ENCODE measurements around the gene TXNL4A.

TXNL4A gene

DNA sequence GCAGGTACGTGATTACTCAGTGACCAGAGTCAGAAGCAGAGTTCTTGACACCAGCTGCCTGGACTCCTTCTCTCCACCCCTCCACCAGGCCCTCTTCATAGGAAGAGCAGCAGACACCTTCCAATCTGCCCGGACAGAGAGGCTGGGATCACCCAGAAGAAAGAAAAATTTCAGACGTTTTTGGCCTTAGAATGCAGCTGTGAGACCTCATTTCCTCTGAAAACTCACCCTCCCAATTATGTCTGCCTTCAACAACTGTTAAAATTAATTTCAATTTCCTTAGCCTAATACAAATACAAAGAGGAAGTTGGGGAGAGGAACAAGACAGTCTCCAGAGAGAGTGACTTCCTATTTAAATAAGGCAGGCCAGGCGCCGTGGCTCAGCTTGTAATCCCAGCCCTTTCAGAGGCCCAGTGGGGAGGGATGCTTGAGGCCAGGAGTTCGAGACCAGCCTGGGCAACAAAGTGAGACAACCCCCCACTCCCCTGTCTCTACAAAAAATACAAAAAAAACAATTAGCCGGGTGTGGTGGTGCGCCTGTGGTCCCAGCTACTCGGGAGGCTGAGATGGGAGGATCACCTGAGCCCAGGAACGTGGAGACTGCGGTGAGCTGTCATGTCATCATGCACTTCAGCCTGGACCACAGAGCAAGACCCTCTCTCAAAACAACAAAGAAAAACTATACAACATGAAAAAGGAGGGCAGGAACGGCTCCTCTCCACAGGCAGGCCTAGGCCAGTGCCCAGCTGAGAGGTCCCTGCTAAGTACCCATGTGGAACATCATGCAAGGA lies 38.5 kb downstream of the TXNL4A start:
- no peaks in the 10 kb centered on the region for H3K9me3 Mint-ChIP-seq
- no peaks in the 10 kb centered on the region for H3K27me3 Mint-ChIP-seq
- peak overlapping the region; percentile 88 for H3K4me3 Mint-ChIP-seq
- peaks cover 4% of the 10 kb centered on the region for H3K36me3 Mint-ChIP-seq
- peak overlapping the region; percentile 76 for H3K27ac Mint-ChIP-seq
- peaks cover 45% of the 10 kb centered on the region for H3K4me1 Mint-ChIP-seq

DNA sequence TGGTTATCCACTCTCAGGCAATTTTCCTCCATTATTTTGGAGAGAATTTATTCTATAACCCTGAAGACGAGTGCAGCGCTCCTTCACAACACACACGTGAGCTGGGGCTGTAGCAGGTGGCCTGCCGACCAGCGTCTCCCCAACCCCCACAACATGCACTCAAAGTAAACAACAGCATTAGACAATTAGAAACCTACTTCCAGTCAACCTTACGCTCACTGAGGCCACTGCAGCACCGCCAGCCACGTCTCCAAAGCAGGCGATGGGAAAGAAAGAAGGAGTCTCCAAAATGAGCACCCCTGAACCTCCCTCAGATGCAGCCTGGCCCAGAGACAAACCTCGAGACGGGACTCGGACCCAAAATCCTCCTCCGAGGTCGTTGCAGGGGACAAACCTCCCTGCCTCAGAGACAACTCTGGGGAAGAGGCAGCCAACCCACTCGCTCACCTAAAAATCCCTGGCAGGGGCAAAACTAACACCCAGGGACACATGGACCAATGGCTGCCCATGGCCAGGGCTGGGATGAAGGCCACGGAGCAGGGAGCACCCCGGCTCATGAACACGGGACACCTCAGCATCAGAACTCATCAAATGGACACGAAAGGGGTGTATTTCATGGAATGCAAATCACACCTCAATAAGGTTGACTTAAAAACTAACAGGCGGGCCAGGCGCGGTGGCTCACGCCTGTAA lies 39.5 kb downstream of the TXNL4A start:
- Mint-ChIP-seq H3K9me3 (no peaks in the 10 kb centered on the region), H3K27me3 (no peaks in the 10 kb centered on the region), H3K4me1 (peaks cover 54% of the 10 kb centered on the region), H3K27ac (no peak overlapping the region), H3K36me3 (peaks cover 4% of the 10 kb centered on the region), H3K4me3 (peak overlapping the region; percentile 88)

DNA sequence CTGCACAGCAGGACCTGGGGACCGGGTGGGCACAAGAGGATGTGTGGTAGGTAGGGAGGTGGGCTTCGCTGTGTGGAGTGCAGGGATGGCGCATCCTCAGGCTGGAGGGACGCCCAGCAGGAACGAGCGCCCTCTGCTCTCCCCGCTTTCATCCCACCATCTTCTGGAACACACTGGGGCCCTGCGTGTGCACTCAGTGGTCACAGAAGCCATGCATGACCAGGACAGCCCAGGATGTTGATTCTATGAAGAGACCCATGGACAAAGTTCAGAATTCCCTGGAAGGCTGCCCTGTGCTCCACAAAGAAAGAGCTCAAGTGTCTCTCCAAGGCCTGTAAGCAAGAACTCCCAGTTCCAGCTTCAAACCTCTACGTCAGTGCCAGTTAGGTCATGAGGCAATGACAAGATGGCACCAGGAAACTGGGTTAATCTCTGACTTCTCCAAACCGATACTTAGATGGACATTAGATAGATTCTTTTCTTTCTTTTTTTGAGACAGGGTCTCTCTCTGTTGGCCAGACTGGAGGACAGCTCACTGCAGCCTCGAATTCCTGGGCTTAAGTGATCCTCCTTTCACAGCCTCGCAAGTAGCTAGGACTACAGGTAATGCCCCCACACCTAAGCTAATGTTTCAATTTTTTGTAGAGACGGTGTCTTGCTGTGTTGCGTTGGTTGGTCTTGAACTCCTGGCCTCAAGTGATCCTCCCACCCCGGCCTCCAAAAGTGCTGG lies 40.3 kb downstream of the TXNL4A start:
- Mint-ChIP-seq H3K36me3 (peaks cover 4% of the 10 kb centered on the region), H3K4me1 (peaks cover 54% of the 10 kb centered on the region), H3K9me3 (no peaks in the 10 kb centered on the region), H3K27me3 (no peaks in the 10 kb centered on the region), H3K27ac (peak overlapping the region; percentile 76), H3K4me3 (peak overlapping the region; percentile 19)

DNA sequence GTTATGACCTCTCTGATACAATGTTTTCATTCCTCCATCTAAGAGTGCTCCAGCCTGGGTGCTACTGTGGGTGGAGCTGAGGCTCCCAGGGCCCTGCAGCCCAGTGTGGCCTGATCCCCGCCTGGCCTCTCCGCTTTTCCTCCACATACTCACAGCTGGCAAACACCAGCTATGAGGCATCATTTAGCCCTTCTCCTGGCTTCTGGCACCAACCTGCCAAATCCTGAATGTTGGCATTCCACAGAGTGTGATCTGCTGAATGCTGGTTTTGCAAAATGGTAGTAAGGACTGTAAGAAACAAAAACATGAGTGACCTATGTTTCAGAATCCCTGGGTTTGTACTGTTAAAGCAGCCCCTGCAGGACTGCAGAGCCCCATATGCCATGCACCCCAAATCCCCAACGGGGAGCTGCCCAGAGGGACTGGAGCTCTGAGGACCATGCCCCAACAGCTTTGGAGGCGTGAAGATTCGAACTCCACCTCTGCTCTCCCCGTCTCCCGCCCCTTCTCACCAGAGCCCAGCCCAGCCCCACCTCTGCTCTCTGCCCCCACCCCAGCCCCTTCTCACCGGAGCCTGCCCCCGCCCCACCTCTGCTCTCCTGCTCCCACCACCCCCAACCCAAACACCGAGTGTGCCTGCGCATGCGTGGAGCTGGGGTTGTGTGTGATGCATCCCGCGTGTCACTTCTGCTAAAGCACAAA lies 41.2 kb downstream of the TXNL4A start:
- no peaks in the 10 kb centered on the region for H3K9me3 Mint-ChIP-seq

DNA sequence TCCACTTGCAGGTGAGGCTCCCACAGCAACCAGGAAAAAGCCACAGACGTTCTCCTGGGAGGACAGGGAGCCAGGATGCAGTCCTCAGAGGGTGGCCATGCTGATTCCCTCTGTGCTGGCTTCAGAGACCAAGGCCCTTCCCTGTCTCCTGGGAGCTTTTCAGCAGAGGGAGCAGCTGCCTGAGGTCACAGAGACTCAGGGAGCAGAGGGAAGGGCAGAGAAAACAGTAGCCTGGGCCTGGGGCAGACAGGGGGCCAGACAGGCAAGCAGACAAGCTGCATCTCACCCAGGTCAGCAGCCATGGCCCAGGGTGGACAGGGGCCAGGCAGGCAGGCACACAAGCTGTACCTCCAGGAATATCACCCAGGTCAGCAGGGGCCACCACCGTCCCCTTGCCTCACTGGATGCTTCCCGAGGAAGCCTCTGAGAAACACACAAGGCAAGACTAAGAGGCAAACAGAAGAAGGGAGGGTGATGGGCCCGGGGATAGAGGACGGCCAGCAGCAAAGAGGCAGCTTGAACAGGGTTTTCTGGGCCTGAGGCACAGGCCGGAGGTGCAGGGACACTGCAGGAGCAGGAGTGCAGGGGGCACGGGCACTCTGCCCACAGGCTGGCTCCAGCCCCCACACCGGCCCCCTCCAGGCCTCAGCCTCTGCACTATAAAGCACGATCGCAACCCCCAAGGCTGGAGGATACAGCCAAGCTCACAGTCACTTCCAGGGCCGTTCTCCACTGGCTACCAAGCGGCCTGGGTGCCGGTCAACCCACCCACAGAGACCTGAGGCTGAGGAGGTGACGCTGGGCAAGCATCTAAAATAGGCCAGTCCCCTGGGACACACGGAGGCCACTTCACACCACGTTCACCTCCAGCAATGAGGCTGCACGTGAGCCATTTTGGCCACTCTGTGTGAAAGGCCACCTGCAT lies 43.0 kb downstream of the TXNL4A start:
- H3K27me3 Mint-ChIP-seq, result no peaks in the 10 kb centered on the region
- H3K27ac Mint-ChIP-seq, result no peak overlapping the region
- H3K9me3 Mint-ChIP-seq, result no peaks in the 10 kb centered on the region

More for the DNA sequence above, 41.2 kb downstream of the TXNL4A start:
- Mint-ChIP-seq H3K27ac (no peak overlapping the region), H3K4me3 (peak overlapping the region; percentile 51), H3K27me3 (no peaks in the 10 kb centered on the region), H3K4me1 (peaks cover 58% of the 10 kb centered on the region), H3K36me3 (peaks cover 4% of the 10 kb centered on the region)

DNA sequence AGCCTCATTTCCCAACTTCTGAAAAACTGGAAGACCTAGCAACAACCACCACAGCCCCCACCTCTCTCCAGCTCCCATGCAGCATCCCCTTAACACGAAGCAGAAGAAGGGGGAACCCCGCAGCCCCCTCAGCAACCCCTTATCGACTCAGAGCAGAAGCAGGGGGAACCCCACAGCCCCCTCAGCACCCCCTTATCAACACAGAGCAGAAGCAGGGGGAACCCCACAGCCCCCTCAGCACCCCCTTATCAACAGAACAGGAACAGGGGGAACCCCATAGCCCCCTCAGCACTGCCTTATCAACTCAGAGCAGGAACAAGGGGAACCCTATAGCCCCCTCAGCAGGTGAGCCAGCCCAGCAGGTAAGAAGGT lies 43.6 kb downstream of the TXNL4A start:
- Mint-ChIP-seq H3K9me3 (no peaks in the 10 kb centered on the region), H3K4me3 (no peak overlapping the region), H3K4me1 (peaks cover 57% of the 10 kb centered on the region), H3K27me3 (no peaks in the 10 kb centered on the region), H3K27ac (no peak overlapping the region), H3K36me3 (peaks cover 7% of the 10 kb centered on the region)

More for the DNA sequence above, 43.0 kb downstream of the TXNL4A start:
- Mint-ChIP-seq H3K4me3 (no peak overlapping the region), H3K36me3 (peaks cover 4% of the 10 kb centered on the region), H3K4me1 (peaks cover 59% of the 10 kb centered on the region)

DNA sequence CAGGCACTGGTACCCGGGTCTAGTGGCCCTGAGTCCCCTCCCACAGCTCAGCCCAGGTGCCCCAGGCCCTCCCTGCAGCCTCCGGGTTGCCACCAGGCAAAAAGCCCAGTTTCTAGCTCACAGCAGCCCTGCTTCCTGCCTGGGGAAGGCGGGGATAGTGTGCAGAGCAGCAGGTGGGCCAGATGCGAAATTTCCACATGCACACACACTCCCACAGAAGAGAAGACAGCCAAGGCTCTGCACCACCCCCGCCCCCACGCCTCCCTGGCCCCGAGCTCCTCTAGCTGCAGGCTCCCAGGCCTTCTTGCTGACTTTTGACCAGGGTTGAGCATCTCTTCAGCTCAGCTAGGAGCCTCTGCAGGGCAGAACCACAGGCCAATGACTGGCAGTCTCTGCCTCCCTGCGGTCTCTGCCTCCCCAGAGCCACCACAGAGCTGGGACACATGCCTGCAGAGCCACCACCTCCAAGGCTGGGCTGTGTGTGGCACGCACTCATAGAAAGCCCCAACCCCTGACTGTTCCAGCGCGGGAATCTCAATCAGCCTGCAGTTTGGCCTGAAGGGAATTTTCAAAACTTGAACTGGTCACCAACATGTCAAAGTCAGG lies 44.1 kb downstream of the TXNL4A start:
- H3K4me1 Mint-ChIP-seq, result peaks cover 54% of the 10 kb centered on the region
- peaks cover 10% of the 10 kb centered on the region for H3K36me3 Mint-ChIP-seq
- H3K4me3 Mint-ChIP-seq, result no peak overlapping the region
- no peaks in the 10 kb centered on the region for H3K9me3 Mint-ChIP-seq
- H3K27ac Mint-ChIP-seq, result no peak overlapping the region
- no peaks in the 10 kb centered on the region for H3K27me3 Mint-ChIP-seq

DNA sequence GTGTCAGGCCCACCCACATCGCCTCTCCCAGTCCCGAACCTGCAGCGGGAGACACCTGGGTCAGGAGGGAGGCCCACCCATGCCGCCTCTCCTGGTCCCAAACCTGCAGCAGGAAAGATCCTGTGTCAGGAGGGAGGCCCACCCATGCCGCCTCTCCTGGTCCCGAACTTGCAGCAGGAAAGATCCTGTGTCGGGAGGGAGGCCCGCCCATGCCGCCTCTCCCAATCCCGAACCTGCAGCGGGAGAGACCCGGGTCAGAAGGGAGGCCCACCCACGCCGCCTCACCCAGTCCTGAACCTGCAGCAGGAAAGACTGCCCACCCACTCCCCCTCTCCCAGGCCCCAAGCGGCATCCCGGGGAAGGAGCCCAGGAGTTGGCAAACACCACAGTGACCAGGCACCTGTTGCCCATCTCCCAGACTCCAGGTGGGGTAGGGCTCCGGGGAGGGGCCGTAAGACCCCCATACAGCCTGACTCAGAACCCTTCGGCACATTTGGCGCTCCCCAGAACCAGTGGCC lies 44.7 kb downstream of the TXNL4A start:
- Mint-ChIP-seq H3K4me1 (peaks cover 53% of the 10 kb centered on the region), H3K36me3 (peaks cover 13% of the 10 kb centered on the region), H3K27me3 (no peaks in the 10 kb centered on the region), H3K4me3 (no peak overlapping the region), H3K9me3 (no peaks in the 10 kb centered on the region), H3K27ac (no peak overlapping the region)

DNA sequence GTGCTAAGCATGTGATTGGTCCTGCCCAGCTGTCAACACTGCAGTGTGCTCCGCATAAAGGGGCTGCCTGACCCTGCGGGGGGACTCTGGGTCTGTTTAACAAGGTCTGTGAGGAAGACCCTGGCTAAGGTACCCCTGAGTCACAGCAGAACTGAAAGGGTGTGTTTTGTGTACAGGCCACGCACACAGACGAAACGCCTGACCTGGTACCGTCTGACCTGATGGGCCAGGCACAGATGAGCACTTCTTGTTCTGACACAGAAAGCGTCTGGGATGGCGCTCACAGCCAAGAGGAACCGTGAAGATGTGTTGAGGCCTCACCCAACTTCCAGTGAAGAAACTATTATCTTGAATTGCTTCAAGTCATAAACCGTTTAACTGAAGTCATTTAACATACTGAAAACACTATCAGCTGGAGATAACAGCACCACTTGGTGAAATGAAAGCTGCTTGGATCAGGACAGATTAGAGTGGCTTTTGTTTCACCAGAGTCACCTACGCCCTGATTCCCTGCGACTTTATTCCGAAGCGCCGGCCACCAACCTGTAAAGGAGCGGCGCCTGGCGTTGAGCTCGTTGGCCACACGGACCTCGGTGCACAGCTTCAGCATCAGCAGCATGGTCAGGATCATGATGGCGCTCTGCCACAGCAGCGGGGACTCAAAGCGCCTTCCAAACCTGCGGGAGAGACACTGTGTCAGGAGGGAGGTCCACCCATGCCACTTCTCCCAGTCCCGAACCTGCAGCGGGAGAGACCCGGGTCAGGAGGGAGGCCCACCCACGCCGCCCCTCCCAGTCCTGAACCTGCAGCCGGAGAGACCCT lies 45.4 kb downstream of the TXNL4A start:
- peaks cover 17% of the 10 kb centered on the region for H3K36me3 Mint-ChIP-seq
- H3K27me3 Mint-ChIP-seq, result no peaks in the 10 kb centered on the region
- peak overlapping the region; percentile 11 for H3K4me3 Mint-ChIP-seq
- no peaks in the 10 kb centered on the region for H3K9me3 Mint-ChIP-seq
- H3K27ac Mint-ChIP-seq, result peak overlapping the region; percentile 17
- H3K4me1 Mint-ChIP-seq, result peaks cover 46% of the 10 kb centered on the region

DNA sequence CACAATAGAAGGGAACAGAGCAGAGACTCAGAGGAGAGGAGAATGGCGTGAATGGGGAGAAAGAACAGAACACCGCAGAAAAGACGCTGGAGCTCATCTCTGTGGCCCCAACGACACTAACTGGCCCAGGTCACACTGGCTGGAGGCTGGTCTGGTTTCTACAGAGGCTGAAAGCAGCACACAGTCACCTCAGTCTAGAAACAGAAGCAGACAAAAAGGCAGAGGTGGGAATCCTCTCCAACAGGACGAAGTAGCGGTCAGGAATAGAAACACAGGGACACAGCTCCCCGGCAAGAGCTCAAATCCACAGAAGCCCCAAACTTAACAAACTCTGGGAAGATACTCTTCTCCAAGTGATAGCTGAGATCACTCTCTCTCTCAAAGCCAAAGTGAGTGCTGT lies 46.2 kb downstream of the TXNL4A start:
- no peaks in the 10 kb centered on the region for H3K9me3 Mint-ChIP-seq
- H3K4me3 Mint-ChIP-seq, result no peak overlapping the region
- H3K36me3 Mint-ChIP-seq, result peaks cover 24% of the 10 kb centered on the region
- no peak overlapping the region for H3K27ac Mint-ChIP-seq
- no peaks in the 10 kb centered on the region for H3K27me3 Mint-ChIP-seq
- peaks cover 42% of the 10 kb centered on the region for H3K4me1 Mint-ChIP-seq

DNA sequence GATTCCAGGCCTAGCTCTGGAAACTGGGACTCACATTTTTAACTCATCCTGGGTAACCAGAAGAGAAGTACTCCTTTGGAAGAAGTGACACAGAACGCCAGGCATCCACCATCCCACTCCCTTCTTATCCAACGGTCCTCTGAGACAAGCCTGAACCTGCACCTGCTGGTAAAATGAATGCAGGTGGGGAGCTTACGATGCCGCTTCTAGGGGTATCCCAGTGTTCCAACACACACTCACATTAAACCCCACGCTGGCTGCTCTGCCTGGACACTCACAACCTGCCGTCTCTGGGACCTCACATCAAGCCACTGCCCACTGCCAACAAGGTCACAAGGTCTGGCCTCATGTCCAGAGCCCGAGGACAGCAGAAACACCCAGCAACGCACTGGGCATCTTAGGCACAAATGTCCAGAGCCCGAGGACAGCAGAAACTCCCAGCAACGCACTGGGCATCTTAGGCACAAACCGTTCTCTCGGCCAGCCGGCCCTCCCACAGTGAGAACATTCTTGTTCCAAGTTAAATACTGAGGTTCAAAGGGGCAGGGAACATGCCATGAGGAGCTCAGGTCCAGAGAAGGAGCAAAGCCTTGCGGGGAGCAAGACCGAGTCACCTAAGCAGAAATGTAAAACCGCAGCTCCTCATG lies 46.8 kb downstream of the TXNL4A start:
- no peaks in the 10 kb centered on the region for H3K9me3 Mint-ChIP-seq
- peaks cover 29% of the 10 kb centered on the region for H3K36me3 Mint-ChIP-seq
- H3K4me1 Mint-ChIP-seq, result peaks cover 42% of the 10 kb centered on the region
- no peak overlapping the region for H3K27ac Mint-ChIP-seq
- no peaks in the 10 kb centered on the region for H3K27me3 Mint-ChIP-seq
- no peak overlapping the region for H3K4me3 Mint-ChIP-seq

DNA sequence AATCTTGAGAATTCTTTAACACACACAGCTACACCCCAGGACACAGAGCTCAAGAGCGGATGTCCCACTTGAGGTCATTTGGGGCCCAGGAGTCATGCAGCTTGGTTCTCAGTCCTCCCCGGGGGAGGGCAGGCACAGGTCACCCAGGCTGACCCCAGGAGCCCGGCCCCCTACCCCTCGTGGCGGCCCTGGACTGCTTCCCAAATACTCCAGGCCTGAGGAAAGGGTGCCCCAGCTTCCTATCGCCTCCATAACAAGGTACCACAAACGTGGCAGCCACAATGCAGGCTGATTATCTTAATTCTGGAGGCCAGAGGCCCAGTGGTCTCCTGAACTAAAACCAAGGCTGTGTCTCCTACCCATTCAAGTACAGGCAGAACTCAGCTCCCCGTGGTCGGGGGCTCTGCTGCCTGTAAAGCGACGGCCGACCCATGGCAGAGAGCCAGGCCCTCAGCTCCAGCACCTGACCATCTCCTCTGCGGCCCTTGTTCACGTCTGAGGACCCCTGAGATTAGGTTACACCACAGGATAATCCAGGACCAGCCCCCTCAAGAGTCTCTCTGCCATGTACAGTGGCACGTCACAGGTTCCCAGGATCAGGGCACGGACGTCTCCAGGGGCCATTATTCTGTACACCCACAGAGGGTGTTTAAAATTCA lies 47.4 kb downstream of the TXNL4A start:
- Mint-ChIP-seq H3K9me3 (no peaks in the 10 kb centered on the region), H3K4me1 (peaks cover 37% of the 10 kb centered on the region), H3K4me3 (no peak overlapping the region), H3K36me3 (peaks cover 35% of the 10 kb centered on the region), H3K27ac (no peak overlapping the region), H3K27me3 (no peaks in the 10 kb centered on the region)

Data from activated naive CD4-positive, alpha-beta T cell treated with anti-CD3 and anti-CD28 coated beads, Interleukin-2, amount 50 U/mL, for 24 hours (primary cell).